Parathyroid adenoma (tissue), 2 donors: ENCODE results near the gene LMOD1.
A peak's percentile ranks its signal among the peaks of the same experiment; 100 is the strongest.

Source experiments
- H2AFZ ChIP-seq: fragments of 300-600 bp; sonication (generic); one replicate; pipeline ENCODE4 v1.7.0; 2017; ENCODE audit warnings: antibody characterized with exemption, mild to moderate bottlenecking
- H3K27ac ChIP-seq: fragments of 300-600 bp; sonication (generic); one replicate; pipeline ENCODE4 v1.7.0; 2017
- H3K27me3 ChIP-seq: fragments of 300-600 bp; sonication (generic); one replicate; pipeline ENCODE4 v1.7.0; 2017; ENCODE audit warnings: low read length; ENCODE audit not compliant: control insufficient read depth, insufficient read depth
- H3K36me3 ChIP-seq: fragments of 300-600 bp; sonication (generic); one replicate; pipeline ENCODE4 v1.7.0; 2017; ENCODE audit warnings: low read length; ENCODE audit not compliant: control insufficient read depth, insufficient read depth
- H3K4me1 ChIP-seq: fragments of 300-600 bp; sonication (generic); one replicate; pipeline ENCODE4 v1.7.0; 2017; ENCODE audit warnings: control low read depth
- H3K4me2 ChIP-seq: fragments of 300-600 bp; sonication (generic); one replicate; pipeline ENCODE4 v1.7.0; 2017; ENCODE audit warnings: low read length
- H3K4me3 ChIP-seq: fragments of 300-600 bp; sonication (generic); one replicate; pipeline ENCODE4 v1.7.0; 2017; ENCODE audit warnings: low read depth, low read length
- H3K79me2 ChIP-seq: fragments of 300-600 bp; sonication (generic); one replicate; pipeline ENCODE4 v1.7.0; 2017; ENCODE audit warnings: control low read depth
- H3K9ac ChIP-seq: fragments of 300-600 bp; sonication (generic); one replicate; pipeline ENCODE4 v1.7.0; 2017; ENCODE audit warnings: mild to moderate bottlenecking
- H3K9me3 ChIP-seq: fragments of 300-600 bp; sonication (generic); one replicate; pipeline ENCODE4 v1.7.0; 2017; ENCODE audit warnings: low read length; ENCODE audit not compliant: control insufficient read depth
- CTCF ChIP-seq: fragments of 300-600 bp; sonication (generic); IDR thresholded peaks from one replicate; pipeline ENCODE4 v1.7.0; 2017; ENCODE audit warnings: antibody characterized with exemption, mild to moderate bottlenecking
- donor health status: primary hyperparathyroidism.

Gene LMOD1

GRCh38 chr1:201916649-201917249 lies 29.6 kb downstream of the LMOD1 start:
- Histone ChIP-seq H3K4me1 (peaks cover 10% of the 10 kb centered on the region), H3K79me2 (no peaks in the 10 kb centered on the region), H3K27me3 (no peaks in the 10 kb centered on the region), H2AFZ (peak overlapping the region; percentile 70), H3K36me3 (no peaks in the 10 kb centered on the region), H3K9ac (no peak overlapping the region), H3K9me3 (no peaks in the 10 kb centered on the region), H3K4me2 (peak overlapping the region; percentile 55), H3K4me3 (no peak overlapping the region), H3K27ac (peak overlapping the region; percentile 19)
- TF ChIP-seq CTCF, result no peak

- Histone ChIP-seq H3K79me2 (no peaks in the 10 kb centered on the region), H3K27ac (no peak overlapping the region), H3K9ac (no peak overlapping the region), H3K4me3 (no peak overlapping the region), H3K9me3 (no peaks in the 10 kb centered on the region), H2AFZ (no peak overlapping the region), H3K36me3 (no peaks in the 10 kb centered on the region), H3K27me3 (no peaks in the 10 kb centered on the region), H3K4me2 (no peak overlapping the region), H3K4me1 (peaks cover 10% of the 10 kb centered on the region)
- no peak for TF ChIP-seq CTCF
Measured at GRCh38 chr1:201914456-201915235, 31.7 kb downstream of the LMOD1 start.

- Histone ChIP-seq H3K9me3 (no peaks in the 10 kb centered on the region), H3K36me3 (no peaks in the 10 kb centered on the region), H3K9ac (no peak overlapping the region), H2AFZ (no peak overlapping the region), H3K27me3 (no peaks in the 10 kb centered on the region), H3K4me2 (no peak overlapping the region), H3K4me3 (no peak overlapping the region), H3K27ac (no peak overlapping the region), H3K4me1 (peaks cover 10% of the 10 kb centered on the region), H3K79me2 (no peaks in the 10 kb centered on the region)
- TF ChIP-seq CTCF, result no peak
Measured at GRCh38 chr1:201912832-201913231, 33.5 kb downstream of the LMOD1 start.

DNA sequence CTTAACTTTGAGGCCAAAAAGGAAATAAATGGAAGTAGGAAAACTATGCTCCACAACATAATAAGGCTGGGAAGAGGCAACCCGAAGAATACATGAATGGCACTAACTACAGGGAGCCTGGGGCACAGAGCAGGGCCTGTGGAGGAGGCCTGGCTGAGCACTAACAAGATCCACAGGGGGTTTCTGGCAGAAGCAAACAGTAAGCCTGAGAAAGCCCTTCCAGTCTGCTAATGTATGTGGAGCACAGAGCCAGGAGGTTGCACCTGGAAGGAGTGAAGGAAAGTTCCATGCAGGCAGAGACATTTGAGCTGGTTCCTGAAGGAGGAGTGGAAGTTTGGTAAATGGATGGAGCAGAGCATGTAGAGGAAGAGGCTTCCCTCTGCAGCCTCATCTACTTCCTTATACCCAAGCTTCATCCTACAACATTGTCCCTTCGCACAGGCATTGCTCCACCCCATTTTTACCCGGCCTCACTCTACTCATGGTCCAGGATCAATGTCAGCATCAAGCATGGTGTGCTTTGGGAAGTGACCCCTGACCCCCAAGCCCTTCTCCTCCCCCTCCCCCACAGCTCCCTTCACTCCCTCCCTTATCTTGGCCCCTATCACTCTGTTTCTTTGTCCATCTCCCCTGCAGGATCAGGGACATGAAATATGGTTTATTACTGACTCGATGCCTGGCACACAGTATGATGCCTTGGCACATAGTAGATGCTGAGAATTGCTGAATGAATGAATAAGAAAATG lies 34.3 kb downstream of the LMOD1 start:
- Histone ChIP-seq H3K4me1 (peaks cover 7% of the 10 kb centered on the region), H3K79me2 (no peaks in the 10 kb centered on the region), H2AFZ (no peak overlapping the region), H3K9me3 (no peaks in the 10 kb centered on the region), H3K4me2 (no peak overlapping the region), H3K27ac (no peak overlapping the region), H3K4me3 (no peak overlapping the region), H3K27me3 (no peaks in the 10 kb centered on the region), H3K9ac (no peak overlapping the region), H3K36me3 (no peaks in the 10 kb centered on the region)
- TF ChIP-seq CTCF, result no peak
